HCT116 (cell line): ENCODE results near the gene HCFC1. TPM values are rescaled to one million over a fixed set of nuclear protein-coding genes. Genes with fewer than 3 reads are reported as not detected.

ENCODE experiments used
- ATAC-seq: fragments of 200-7000 bp; cut with Tn5 transposase; 2 replicates; pipeline ENCODE4 v1.9.1; 2020; ENCODE audit warnings: mild to moderate bottlenecking, moderate library complexity
- BruUV-seq: library from RNA; stranded (reverse); fragments of 400-500 nt; replicated peaks from 2 replicates; lab custom pipeline; 2021; lab: Mats Ljungman, UMichigan
- CTCF ChIA-PET: fragments of 300-600 bp; sonication (Branson Sonifier 250); formaldehyde crosslinking; loops from one replicate; lab custom pipeline; 2021; ENCODE audit warnings: antibody characterized with exemption; lab: Charles Lee
- POLR2A ChIA-PET: fragments of 300-600, 350-600 bp; sonication (Branson Sonifier 250); formaldehyde crosslinking; loops from one replicate; lab custom pipeline; 2021; ENCODE audit warnings: antibody characterized with exemption; lab: Charles Lee
- RAD21 ChIA-PET, 2 experiments: fragments of 300-600 bp; sonication (Branson Sonifier 250); formaldehyde crosslinking; loops; one replicate each; lab custom pipeline; 2023; ENCODE audit warnings: low total read pairs in 2 of 2; ENCODE audit not compliant: uncharacterized antibody in 2 of 2, unreplicated experiment in 2 of 2, low non-redundant PET in 1 of 2; lab: Charles Lee
- DNase-seq: peaks from one replicate; pipeline ENCODE4 v3.0.0-alpha.2; 2010; ENCODE audit warnings: low read depth, low spot score
- H2AFZ ChIP-seq: fragments of 200-600 bp; shearing (Covaris generic), sonication (generic); 2 replicates; pipeline ENCODE4 v1.6.1; 2017; ENCODE audit warnings: low read depth, mixed run types, mixed read lengths, antibody characterized with exemption, low read length; ENCODE audit not compliant: poor library complexity, severe bottlenecking
- H3K27ac ChIP-seq: 2 replicates; pipeline ENCODE4 v1.5.1; 2012; ENCODE audit warnings: low read depth, low read length
- H3K27me3 ChIP-seq: fragments of 200-600 bp; sonication (generic); 2 replicates; pipeline ENCODE4 v1.6.1; 2016; ENCODE audit warnings: mixed run types, low read length, mixed read lengths; ENCODE audit not compliant: insufficient read depth
- H3K36me3 ChIP-seq, 2 experiments: fragments of 200-500 bp in 1 of 2; fragments of 200-600 bp in 1 of 2; sonication (Bioruptor generic) in 1 of 2; sonication (generic) in 1 of 2; 2 replicates each; pipeline versions ENCODE4 v1.5.1 to v1.6.1; 2014 to 2016; ENCODE audit warnings: low read length in 2 of 2, inconsistent platforms in 1 of 2, mixed read lengths in 1 of 2, mixed run types in 1 of 2; ENCODE audit not compliant: insufficient read depth in 2 of 2, control insufficient read depth in 1 of 2
- H3K4me1 ChIP-seq, 2 experiments: fragments of 200-600 bp in 1 of 2; sonication (generic) in 1 of 2; 2 replicates each; pipeline versions ENCODE4 v1.5.1 to v1.6.1; 2012 to 2017; ENCODE audit warnings: low read length in 2 of 2, inconsistent platforms in 1 of 2, mild to moderate bottlenecking in 1 of 2, mixed read lengths in 1 of 2, mixed run types in 1 of 2, moderate library complexity in 1 of 2; ENCODE audit not compliant: insufficient read depth in 2 of 2, control insufficient read depth in 1 of 2
- H3K4me2 ChIP-seq: fragments of 200-600 bp; sonication (generic); 2 replicates; pipeline ENCODE4 v1.6.1; 2017; ENCODE audit warnings: mixed run types, low read length, mixed read lengths
- H3K4me3 ChIP-seq, 2 experiments: fragments of 200-600 bp in 1 of 2; sonication (generic) in 1 of 2; replicated peaks in 1 of 2; 2 replicates each; pipeline ENCODE4 v1.5.1; 2011 to 2016; ENCODE audit warnings: low read length in 2 of 2, control low read depth in 1 of 2, low read depth in 1 of 2, mild to moderate bottlenecking in 1 of 2, mixed read lengths in 1 of 2, mixed run types in 1 of 2
- H3K79me2 ChIP-seq: fragments of 200-600 bp; sonication (generic); 2 replicates; pipeline ENCODE4 v1.6.1; 2017; ENCODE audit warnings: mild to moderate bottlenecking, mixed run types, low read length, moderate library complexity, mixed read lengths; ENCODE audit not compliant: insufficient read depth
- H3K9ac ChIP-seq: fragments of 200-600 bp; sonication (generic); 2 replicates; pipeline ENCODE4 v1.6.1; 2016; ENCODE audit warnings: low read length, mixed read lengths
- H3K9me2 ChIP-seq: fragments of 200-600 bp; sonication (generic), shearing (Covaris generic); 2 replicates; pipeline ENCODE4 v1.6.1; 2017; ENCODE audit warnings: mixed run types, mild to moderate bottlenecking, moderate library complexity; ENCODE audit not compliant: insufficient read depth
- H3K9me3 ChIP-seq, 2 experiments: fragments of 200-500 bp in 1 of 2; fragments of 200-600 bp in 1 of 2; sonication (Bioruptor generic) in 1 of 2; sonication (generic) in 1 of 2; 2 replicates each; pipeline ENCODE4 v1.6.1; 2014 to 2017; ENCODE audit warnings: low read length in 2 of 2, mixed read lengths in 2 of 2, inconsistent platforms in 1 of 2, low read depth in 1 of 2, mild to moderate bottlenecking in 1 of 2, mixed run types in 1 of 2, moderate library complexity in 1 of 2; ENCODE audit not compliant: control insufficient read depth in 1 of 2, insufficient read depth in 1 of 2
- H4K20me1 ChIP-seq: fragments of 200-600 bp; sonication (generic), shearing (Covaris generic); 2 replicates; pipeline ENCODE4 v1.6.1; 2017; ENCODE audit warnings: mixed run types, mild to moderate bottlenecking, moderate library complexity; ENCODE audit not compliant: insufficient read depth
- CBX3 ChIP-seq: IDR thresholded peaks from 2 replicates; pipeline ENCODE4 v1.6.1; 2012; ENCODE audit warnings: low read depth
- EGR1 ChIP-seq: IDR thresholded peaks from 2 replicates; pipeline ENCODE4 v1.6.1; 2012; ENCODE audit warnings: low read depth
- FOSL1 ChIP-seq: IDR thresholded peaks from 2 replicates; pipeline ENCODE4 v1.6.1; 2012; ENCODE audit warnings: low read depth
- JUND ChIP-seq: IDR thresholded peaks from 2 replicates; pipeline ENCODE4 v1.6.1; 2012
- SRF ChIP-seq: IDR thresholded peaks from 2 replicates; pipeline ENCODE4 v1.6.1; 2012; ENCODE audit warnings: low read depth
- TCF7L2 ChIP-seq: IDR thresholded peaks from 2 replicates; pipeline ENCODE4 v1.7.0; 2011; ENCODE audit warnings: borderline replicate concordance, inconsistent platforms; ENCODE audit not compliant: insufficient read depth, insufficient read length; ENCODE audit errors: extremely low read depth
- intact Hi-C: fragments of 100-400 bp; cut with micrococcal nuclease; formaldehyde crosslinking; loops from 2 replicates; pipeline ENCODE4 v1.10.0; 2022
- total RNA-seq: library from RNA; stranded (reverse); gene quantifications from one replicate; pipeline ENCODE4 v1.2.1, GENCODE V29; 2021; ENCODE audit not compliant: unreplicated experiment
- TF ChIP-seq, protein P1 (sequence below): IDR thresholded peaks from 2 replicates; pipeline ENCODE4 v1.6.1; 2012
- TF ChIP-seq, protein P2 (sequence below), 3 experiments: fragments of 200-600 bp in 1 of 3; sonication (generic) in 1 of 3; IDR thresholded peaks in 2 of 3; conservative IDR thresholded peaks in 1 of 3; 2 replicates each; pipeline ENCODE4 v1.5.1; 2012 to 2017; ENCODE audit warnings: low read depth in 2 of 3, low read length in 2 of 3, antibody characterized with exemption in 1 of 3, borderline replicate concordance in 1 of 3, control low read depth in 1 of 3, mild to moderate bottlenecking in 1 of 3, mixed read lengths in 1 of 3, mixed run types in 1 of 3, moderate library complexity in 1 of 3; ENCODE audit not compliant: insufficient read depth in 1 of 3

The HCFC1 gene
- total RNA-seq, 1 experiment from 2014 or later, result 72.8 TPM

DNA sequence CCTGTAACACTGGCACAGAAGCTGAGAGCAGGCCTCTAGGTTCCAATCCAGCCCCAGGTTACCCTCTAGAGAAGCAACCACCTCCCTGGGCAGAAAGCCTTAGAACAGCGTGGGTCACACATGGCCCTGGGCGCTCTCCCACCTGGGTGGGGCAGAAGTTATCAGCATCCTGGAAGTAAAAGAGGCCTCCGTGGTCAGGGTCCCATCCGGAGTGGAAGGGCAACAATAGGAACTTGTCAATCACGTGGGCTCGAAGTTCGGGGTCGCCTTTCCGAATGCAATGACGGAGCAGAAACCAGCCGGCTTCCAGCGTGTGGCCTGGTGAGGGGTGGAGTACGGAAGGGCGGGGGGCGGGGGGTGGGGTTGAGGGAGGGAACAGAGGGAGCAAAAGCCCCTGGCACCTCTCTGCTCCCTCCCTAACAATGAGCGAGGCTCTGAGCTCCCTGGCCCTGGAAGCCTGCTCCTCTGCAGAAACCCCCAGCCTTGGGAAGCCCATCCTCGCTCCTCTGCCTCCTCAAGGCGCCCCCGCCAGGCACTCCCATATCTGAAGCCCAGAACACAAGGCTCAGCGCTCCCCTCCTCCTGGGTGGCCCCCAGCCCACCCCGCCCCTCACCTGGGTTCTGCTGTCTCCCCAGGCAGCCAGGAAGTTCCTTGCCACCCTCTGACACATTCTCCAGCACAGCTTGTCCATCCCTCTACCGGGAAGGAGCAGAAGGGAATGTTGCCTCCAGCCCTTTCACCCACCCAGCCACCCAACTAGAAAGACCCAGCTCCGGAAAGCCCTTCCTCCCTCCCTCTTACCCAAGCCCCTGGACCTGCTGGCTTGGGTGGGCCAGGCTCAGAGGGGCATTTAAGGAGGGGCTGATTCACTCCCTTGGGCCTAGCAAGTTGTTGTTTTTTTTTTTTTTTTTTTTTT is 30.0 kb downstream of the HCFC1 start:
- H3K9me2 ChIP-seq, result no peaks in the 10 kb centered on the region
- no peaks in the 10 kb centered on the region for H4K20me1 ChIP-seq
- ChIA-PET CTCF (no interaction called here), POLR2A (no interaction called here), RAD21 (no interaction called here)
- intact Hi-C loops, result no loop called here
- no peaks in the 10 kb centered on the region for H3K9me3 ChIP-seq
- H3K27me3 ChIP-seq, result no peaks in the 10 kb centered on the region
- no peak overlapping the region for H3K27ac ChIP-seq
- H3K79me2 ChIP-seq, result no peaks in the 10 kb centered on the region
- no peaks in the 10 kb centered on the region for H3K36me3 ChIP-seq
- ATAC-seq (no peak), DNase-seq (no peak)
- BruUV-seq, result no TSS peak
- no peak overlapping the region for H3K4me3 ChIP-seq
- TF ChIP-seq CBX3 (no peak), EGR1 (no peak), TCF7L2 (no peak), FOSL1 (no peak), SRF (no peak), JUND (no peak)
- TF ChIP-seq, protein P1, sequence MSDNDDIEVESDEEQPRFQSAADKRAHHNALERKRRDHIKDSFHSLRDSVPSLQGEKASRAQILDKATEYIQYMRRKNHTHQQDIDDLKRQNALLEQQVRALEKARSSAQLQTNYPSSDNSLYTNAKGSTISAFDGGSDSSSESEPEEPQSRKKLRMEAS, result no peak
- TF ChIP-seq, protein P2, sequence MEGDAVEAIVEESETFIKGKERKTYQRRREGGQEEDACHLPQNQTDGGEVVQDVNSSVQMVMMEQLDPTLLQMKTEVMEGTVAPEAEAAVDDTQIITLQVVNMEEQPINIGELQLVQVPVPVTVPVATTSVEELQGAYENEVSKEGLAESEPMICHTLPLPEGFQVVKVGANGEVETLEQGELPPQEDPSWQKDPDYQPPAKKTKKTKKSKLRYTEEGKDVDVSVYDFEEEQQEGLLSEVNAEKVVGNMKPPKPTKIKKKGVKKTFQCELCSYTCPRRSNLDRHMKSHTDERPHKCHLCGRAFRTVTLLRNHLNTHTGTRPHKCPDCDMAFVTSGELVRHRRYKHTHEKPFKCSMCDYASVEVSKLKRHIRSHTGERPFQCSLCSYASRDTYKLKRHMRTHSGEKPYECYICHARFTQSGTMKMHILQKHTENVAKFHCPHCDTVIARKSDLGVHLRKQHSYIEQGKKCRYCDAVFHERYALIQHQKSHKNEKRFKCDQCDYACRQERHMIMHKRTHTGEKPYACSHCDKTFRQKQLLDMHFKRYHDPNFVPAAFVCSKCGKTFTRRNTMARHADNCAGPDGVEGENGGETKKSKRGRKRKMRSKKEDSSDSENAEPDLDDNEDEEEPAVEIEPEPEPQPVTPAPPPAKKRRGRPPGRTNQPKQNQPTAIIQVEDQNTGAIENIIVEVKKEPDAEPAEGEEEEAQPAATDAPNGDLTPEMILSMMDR (IDR thresholded peaks at IDR 0.05 in 2 of 3, conservative IDR thresholded peaks at IDR 0.05 in 1 of 3; ENCODE audit: borderline replicate concordance in 1 of 3, insufficient read depth in 1 of 3, low read depth in 2 of 3, low read length in 2 of 3), result no peak
- no peak overlapping the region for H3K4me2 ChIP-seq
- H3K4me1 ChIP-seq, result no peaks in the 10 kb centered on the region
- no peak overlapping the region for H2AFZ ChIP-seq
- no peak overlapping the region for H3K9ac ChIP-seq
